H9 (cell line): ENCODE measurements around the gene ZNF385B. TPM values are rescaled to one million over a fixed set of nuclear protein-coding genes. Genes with fewer than 3 reads are reported as not detected.

Source experiments
- DNase-seq: peaks from one replicate; pipeline ENCODE4 v3.0.0-alpha.2; 2017
- H2AFZ ChIP-seq: one replicate; pipeline ENCODE4 v1.6.1; 2013; ENCODE audit warnings: mild to moderate bottlenecking, low read length, control low read depth, moderate library complexity
- H2AK5ac ChIP-seq: 2 replicates; pipeline ENCODE4 v1.6.1; 2013; ENCODE audit warnings: low read length, control low read depth, mixed read lengths; ENCODE audit not compliant: insufficient read length
- H2BK120ac ChIP-seq: one replicate; pipeline ENCODE4 v1.6.1; 2013; ENCODE audit warnings: low read depth, mild to moderate bottlenecking, low read length, control low read depth, inconsistent platforms; ENCODE audit not compliant: poor library complexity, severe bottlenecking
- H2BK12ac ChIP-seq: 2 replicates; pipeline ENCODE4 v1.6.1; 2013; ENCODE audit warnings: low read length, control low read depth, mixed read lengths, low read depth; ENCODE audit not compliant: insufficient read length
- H2BK15ac ChIP-seq: 2 replicates; pipeline ENCODE4 v1.6.1; 2013; ENCODE audit warnings: low read depth, low read length, control low read depth
- H2BK20ac ChIP-seq: one replicate; pipeline ENCODE4 v1.6.1; 2013; ENCODE audit warnings: low read depth, mild to moderate bottlenecking, low read length, control low read depth, inconsistent platforms; ENCODE audit not compliant: poor library complexity, severe bottlenecking
- H2BK5ac ChIP-seq: 2 replicates; pipeline ENCODE4 v1.6.1; 2013; ENCODE audit warnings: low read length, control low read depth, mixed read lengths; ENCODE audit not compliant: insufficient read length
- H3K14ac ChIP-seq: 2 replicates; pipeline ENCODE4 v1.6.1; 2013; ENCODE audit warnings: low read length, control low read depth; ENCODE audit not compliant: insufficient read depth
- H3K18ac ChIP-seq: 2 replicates; pipeline ENCODE4 v1.6.1; 2013; ENCODE audit warnings: low read depth, mild to moderate bottlenecking, mixed read lengths, low read length, control low read depth; ENCODE audit not compliant: insufficient read length
- H3K23ac ChIP-seq: 2 replicates; pipeline ENCODE4 v1.6.1; 2013; ENCODE audit warnings: low read length, control low read depth, mixed read lengths, low read depth; ENCODE audit not compliant: insufficient read length
- H3K23me2 ChIP-seq: 2 replicates; pipeline ENCODE4 v1.6.1; 2013; ENCODE audit warnings: low read depth, mild to moderate bottlenecking, mixed read lengths, low read length, control low read depth; ENCODE audit not compliant: insufficient read length, poor library complexity, severe bottlenecking
- H3K27ac ChIP-seq: 2 replicates; pipeline ENCODE4 v1.5.1; 2013; ENCODE audit warnings: low read length, control low read depth, mixed read lengths, low read depth; ENCODE audit not compliant: insufficient read length
- H3K27me3 ChIP-seq: 2 replicates; pipeline ENCODE4 v1.6.1; 2013; ENCODE audit warnings: low read length, control low read depth, inconsistent platforms; ENCODE audit not compliant: insufficient read depth
- H3K4ac ChIP-seq: 2 replicates; pipeline ENCODE4 v1.6.1; 2013; ENCODE audit warnings: low read depth, mild to moderate bottlenecking, control low read depth, inconsistent platforms, low read length, moderate library complexity
- H3K4me1 ChIP-seq: 2 replicates; pipeline ENCODE4 v1.6.1; 2013; ENCODE audit warnings: low read length, control low read depth, inconsistent platforms; ENCODE audit not compliant: insufficient read depth
- H3K4me2 ChIP-seq: 2 replicates; pipeline ENCODE4 v1.6.1; 2013; ENCODE audit warnings: low read length, control low read depth, mixed read lengths; ENCODE audit not compliant: insufficient read length, insufficient read depth
- H3K56ac ChIP-seq: 2 replicates; pipeline ENCODE4 v1.6.1; 2013; ENCODE audit warnings: low read depth, mild to moderate bottlenecking, mixed read lengths, low read length, control low read depth; ENCODE audit not compliant: insufficient read length
- H3K79me1 ChIP-seq: 2 replicates; pipeline ENCODE4 v1.6.1; 2013; ENCODE audit warnings: low read depth, mild to moderate bottlenecking, moderate library complexity, low read length, control low read depth, inconsistent platforms; ENCODE audit not compliant: insufficient read depth, poor library complexity, severe bottlenecking
- H3K79me2 ChIP-seq: 2 replicates; pipeline ENCODE4 v1.6.1; 2013; ENCODE audit warnings: low read length, control low read depth, inconsistent platforms; ENCODE audit not compliant: insufficient read depth
- H3K9ac ChIP-seq: 2 replicates; pipeline ENCODE4 v1.6.1; 2013; ENCODE audit warnings: low read length, control low read depth, mixed read lengths; ENCODE audit not compliant: insufficient read length; ENCODE audit errors: extremely low read depth
- H3K9me3 ChIP-seq: one replicate; pipeline ENCODE4 v1.6.1; 2013; ENCODE audit warnings: low read depth, low read length, inconsistent platforms; ENCODE audit not compliant: control insufficient read depth
- H3T11ph ChIP-seq: one replicate; pipeline ENCODE4 v1.6.1; 2013; ENCODE audit warnings: mild to moderate bottlenecking, low read length, control low read depth, inconsistent platforms
- H4K20me1 ChIP-seq: one replicate; pipeline ENCODE4 v1.6.1; 2013; ENCODE audit not compliant: control insufficient read depth, insufficient read length, insufficient read depth
- H4K5ac ChIP-seq: 2 replicates; pipeline ENCODE4 v1.6.1; 2013; ENCODE audit warnings: low read depth, mild to moderate bottlenecking, mixed read lengths, low read length, control low read depth; ENCODE audit not compliant: insufficient read length
- H4K8ac ChIP-seq: replicated peaks from 2 replicates; pipeline ENCODE4 v1.6.1; 2013; ENCODE audit warnings: low read length, control low read depth, mixed read lengths, low read depth; ENCODE audit not compliant: insufficient read length
- H4K91ac ChIP-seq: 2 replicates; pipeline ENCODE4 v1.6.1; 2013; ENCODE audit warnings: low read depth, mild to moderate bottlenecking, moderate library complexity, mixed read lengths, low read length, control low read depth; ENCODE audit not compliant: insufficient read length
- H3K27ac Mint-ChIP-seq, 3 experiments: 2 replicates in 2 of 3; 3 replicates in 1 of 3; pipeline ENCODE4 v1.8.0; 2020 to 2021; ENCODE audit warnings: mixed read lengths in 3 of 3, mild to moderate bottlenecking in 1 of 3, moderate library complexity in 1 of 3
- H3K27me3 Mint-ChIP-seq: 2 replicates; pipeline ENCODE4 v1.8.0; 2021; ENCODE audit warnings: low read depth, mild to moderate bottlenecking, moderate library complexity, mixed read lengths
- H3K36me3 Mint-ChIP-seq, 3 experiments: 2 replicates in 2 of 3; 3 replicates in 1 of 3; pipeline ENCODE4 v1.8.0; 2020 to 2021; ENCODE audit warnings: low read depth in 3 of 3, mixed read lengths in 3 of 3; ENCODE audit not compliant: insufficient read depth in 1 of 3
- H3K4me1 Mint-ChIP-seq, 2 experiments: 2 replicates each; pipeline ENCODE4 v1.8.0; 2020; ENCODE audit warnings: mixed read lengths in 2 of 2
- H3K4me3 Mint-ChIP-seq, 2 experiments: 2 replicates in 1 of 2; 3 replicates in 1 of 2; pipeline ENCODE4 v1.8.0; 2020 to 2021; ENCODE audit warnings: mild to moderate bottlenecking in 2 of 2, mixed read lengths in 2 of 2, moderate library complexity in 1 of 2
- H3K9me3 Mint-ChIP-seq, 2 experiments: 2 replicates in 1 of 2; 3 replicates in 1 of 2; pipeline ENCODE4 v1.8.0; 2020; ENCODE audit warnings: mild to moderate bottlenecking in 2 of 2, mixed read lengths in 2 of 2, moderate library complexity in 1 of 2
- CTCF ChIP-seq: fragments of 200-600 bp; sonication (generic); conservative IDR thresholded peaks from 3 replicates; pipeline ENCODE4 v1.8.0; 2021; ENCODE audit warnings: antibody characterized with exemption, mild to moderate bottlenecking
- WGBS: extraction: QIAGEN DNeasy Blood & Tissue Kit; methylation state at CpG from one replicate; pipeline ENCODE4 v1.1.7; 2013; ENCODE audit warnings: missing lambda C conversion rate, low lambda C conversion rate, mixed read lengths; ENCODE audit not compliant: insufficient read length; ENCODE audit errors: extremely low coverage; 5-methylcytosine and 5-hydroxymethylcytosine counted together
- microRNA-seq: library from miRNA; unstranded; fragments of <30 nt; microRNA quantifications from one replicate; pipeline ENCODE4, GENCODE V29; 2020; ENCODE audit warnings: borderline microRNAs expressed
- total RNA-seq: library from RNA; stranded (reverse); gene quantifications from 2 replicates; pipeline ENCODE4 v1.2.1, GENCODE V29; 2021

The ZNF385B gene
- total RNA-seq, 1 experiment from 2014 or later, result 2.1 TPM

DNA sequence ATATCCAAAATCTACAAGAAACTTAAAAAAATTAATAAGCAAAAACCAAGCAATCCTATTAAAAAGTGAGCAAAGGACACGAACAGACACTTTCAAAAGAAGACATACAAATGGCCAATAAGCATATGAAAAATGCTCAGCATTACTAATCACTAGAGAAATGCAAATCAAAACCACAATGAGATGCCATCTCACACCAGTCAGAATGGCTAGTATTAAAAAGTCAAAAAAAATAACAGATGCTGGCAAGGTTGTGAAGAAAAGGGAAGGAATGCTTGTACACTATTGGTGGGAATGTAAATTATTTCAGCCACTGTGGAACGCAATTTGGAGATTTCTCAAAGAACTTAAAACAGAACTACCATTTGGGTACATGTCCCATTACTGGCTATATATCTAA, 467.9 kb downstream of the ZNF385B start:
- no peak for TF ChIP-seq CTCF
- no peak overlapping the region for H2BK12ac ChIP-seq
- H3K4me1 ChIP-seq, result no peaks in the 10 kb centered on the region
- no peaks in the 10 kb centered on the region for H3K9me3 ChIP-seq
- H3K27me3 ChIP-seq, result no peaks in the 10 kb centered on the region
- H3K4me2 ChIP-seq, result no peak overlapping the region
- no peak overlapping the region for H4K91ac ChIP-seq
- no peak overlapping the region for H2BK20ac ChIP-seq
- H3K79me1 ChIP-seq, result no peaks in the 10 kb centered on the region
- no peak overlapping the region for H2BK120ac ChIP-seq
- no peak overlapping the region for H2BK5ac ChIP-seq
- H3T11ph ChIP-seq, result no peak overlapping the region
- no peak overlapping the region for H3K9ac ChIP-seq
- no peak overlapping the region for H4K8ac ChIP-seq
- no peaks in the 10 kb centered on the region; a peak in 1 of 7 replicates for H3K36me3 Mint-ChIP-seq
- no peaks in the 10 kb centered on the region for H3K4me1 Mint-ChIP-seq
- no peak for DNase-seq
- H2AFZ ChIP-seq, result no peak overlapping the region
- H3K23ac ChIP-seq, result no peak overlapping the region
- no peaks in the 10 kb centered on the region for H4K20me1 ChIP-seq
- H3K23me2 ChIP-seq, result no peaks in the 10 kb centered on the region
- no peak overlapping the region for H3K27ac ChIP-seq
- peaks cover 3 to 8% of the 10 kb centered on the region in 2 experiments for H3K9me3 Mint-ChIP-seq
- no CpG with 5 or more reads among the region's 2 CpGs for WGBS
- no peak overlapping the region for H2AK5ac ChIP-seq
- H3K14ac ChIP-seq, result no peak overlapping the region
- H3K27me3 Mint-ChIP-seq, result no peaks in the 10 kb centered on the region
- H3K4me3 Mint-ChIP-seq, result no peak overlapping the region
- no peak overlapping the region for H3K18ac ChIP-seq
- H3K4ac ChIP-seq, result no peak overlapping the region
- H4K5ac ChIP-seq, result no peak overlapping the region
- no peaks in the 10 kb centered on the region for H3K79me2 ChIP-seq
- no peak overlapping the region for H3K27ac Mint-ChIP-seq
- no peak overlapping the region for H3K56ac ChIP-seq
- no peak overlapping the region for H2BK15ac ChIP-seq

Small RNA genes within 50 kb of the gene (microRNA-seq; reads per million reads assigned to microRNA genes)
- not detected for gene MIR1258

Other genes with a start within 250 kb of the ZNF385B start
- 42.9 and 43.4 TPM in 2 replicates for gene CWC22, start 145.7 kb upstream of the ZNF385B start, total RNA-seq